Neural cell (in vitro differentiated cells): ENCODE measurements around the gene CCDC24.

Experiments
- CTCF ChIP-seq: fragments of 450-650 bp; IDR thresholded peaks from 2 replicates; pipeline ENCODE4 v1.5.1; 2014; ENCODE audit warnings: antibody characterized with exemption, mild to moderate bottlenecking, moderate library complexity; ENCODE audit not compliant: poor library complexity, severe bottlenecking
- EZH2 ChIP-seq: fragments of 200-600, 300-800 bp; shearing (Covaris generic), sonication (generic); IDR thresholded peaks from 2 replicates; pipeline ENCODE4 v1.6.1; 2014; ENCODE audit warnings: antibody characterized with exemption, low read length, borderline replicate concordance, mild to moderate bottlenecking; ENCODE audit not compliant: insufficient read depth, poor library complexity, severe bottlenecking

GRCh38 chr1:43965316-43965715 lies 26.1 kb upstream of the CCDC24 start:
- TF ChIP-seq EZH2 (no peak), CTCF (no peak)
